Bronchial epithelial cell (primary cell): ENCODE measurements around the gene PAX9. TPM values are rescaled to one million over a fixed set of nuclear protein-coding genes. Genes with fewer than 3 reads are reported as not detected.

ENCODE experiments used
- DNase-seq: peaks from one replicate; pipeline ENCODE4 v3.0.0-alpha.2; 2010; ENCODE audit warnings: low read depth
- FAIRE-seq: peaks from 2 replicates; lab custom pipeline; 2011; peaks lifted over from hg19 to GRCh38; lab: Jason Lieb, UNC
- H3K27me3 ChIP-seq: 2 replicates; pipeline ENCODE4 v1.5.1; 2011; ENCODE audit warnings: low read length; ENCODE audit not compliant: control insufficient read depth, insufficient read depth
- H3K36me3 ChIP-seq: 2 replicates; pipeline ENCODE4 v1.5.1; 2011; ENCODE audit warnings: low read length; ENCODE audit not compliant: control insufficient read depth, insufficient read depth
- H3K4me3 ChIP-seq: 2 replicates; pipeline ENCODE4 v1.5.1; 2011; ENCODE audit warnings: mild to moderate bottlenecking, low read depth, low read length, control low read depth
- CTCF ChIP-seq: IDR thresholded peaks from 2 replicates; pipeline ENCODE4 v1.5.1; 2011; ENCODE audit warnings: mild to moderate bottlenecking, moderate library complexity, low read length, control low read depth, inconsistent platforms; ENCODE audit not compliant: insufficient read depth, severe bottlenecking
- total RNA-seq: library from RNA; depleted of rRNA; stranded (reverse); fragments of >200 nt; gene quantifications from 2 replicates; pipeline ENCODE4 v1.2.1, GENCODE V29; 2014

PAX9 gene
- total RNA-seq, 1 donor from 2014 or later = 9.7 TPM

GRCh38 chr14:36713960-36714703, 52.5 kb downstream of the PAX9 start:
- no peaks in the 10 kb centered on the region for H3K27me3 ChIP-seq
- DNase-seq = no peak
- FAIRE-seq = no peak
- H3K36me3 ChIP-seq = no peaks in the 10 kb centered on the region
- H3K4me3 ChIP-seq = no peak overlapping the region
- no peak for TF ChIP-seq CTCF

- H3K27me3 ChIP-seq = no peaks in the 10 kb centered on the region
- TF ChIP-seq CTCF = no peak
- no peaks in the 10 kb centered on the region for H3K36me3 ChIP-seq
- FAIRE-seq = peak; percentile 92
- H3K4me3 ChIP-seq = no peak overlapping the region
- DNase-seq = peak; percentile 46
Observed at GRCh38 chr14:36716614-36717184, 55.0 kb downstream of the PAX9 start.

GRCh38 chr14:36717363-36717762, 55.7 kb downstream of the PAX9 start:
- no peak for FAIRE-seq

GRCh38 chr14:36718216-36718615, 56.6 kb downstream of the PAX9 start:
- Histone ChIP-seq H3K4me3 (no peak overlapping the region), H3K36me3 (no peaks in the 10 kb centered on the region), H3K27me3 (no peaks in the 10 kb centered on the region)
- TF ChIP-seq CTCF = no peak
- FAIRE-seq (no peak), DNase-seq (peak; percentile 13)

More at GRCh38 chr14:36717363-36717762, 55.7 kb downstream of the PAX9 start:
- H3K36me3 ChIP-seq = no peaks in the 10 kb centered on the region
- no peaks in the 10 kb centered on the region for H3K27me3 ChIP-seq
- no peak overlapping the region for H3K4me3 ChIP-seq
- no peak for TF ChIP-seq CTCF
- no peak for DNase-seq

DNA sequence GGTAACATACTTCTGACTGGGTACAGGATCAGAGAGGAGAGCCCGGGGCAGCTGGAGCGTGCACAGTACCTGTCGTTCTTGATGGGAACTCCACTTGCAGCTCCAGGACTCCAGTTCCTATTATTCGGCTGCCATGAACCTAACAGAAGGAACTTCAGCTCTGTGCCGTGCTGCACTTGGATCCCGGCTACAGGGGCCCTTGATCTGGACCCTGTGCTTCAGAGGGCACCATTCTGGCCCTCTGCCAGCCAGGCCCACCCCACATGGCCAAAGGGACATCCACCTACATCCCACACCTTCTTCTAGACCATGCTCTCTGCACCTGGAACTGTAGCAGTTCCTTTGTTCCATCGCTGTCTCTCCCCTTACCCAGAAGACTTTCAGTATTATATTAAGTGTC, 58.2 kb downstream of the PAX9 start:
- FAIRE-seq (no peak), DNase-seq (no peak)
- H3K27me3 ChIP-seq = no peaks in the 10 kb centered on the region
- TF ChIP-seq CTCF = no peak
- H3K4me3 ChIP-seq = no peak overlapping the region
- H3K36me3 ChIP-seq = no peaks in the 10 kb centered on the region

DNA sequence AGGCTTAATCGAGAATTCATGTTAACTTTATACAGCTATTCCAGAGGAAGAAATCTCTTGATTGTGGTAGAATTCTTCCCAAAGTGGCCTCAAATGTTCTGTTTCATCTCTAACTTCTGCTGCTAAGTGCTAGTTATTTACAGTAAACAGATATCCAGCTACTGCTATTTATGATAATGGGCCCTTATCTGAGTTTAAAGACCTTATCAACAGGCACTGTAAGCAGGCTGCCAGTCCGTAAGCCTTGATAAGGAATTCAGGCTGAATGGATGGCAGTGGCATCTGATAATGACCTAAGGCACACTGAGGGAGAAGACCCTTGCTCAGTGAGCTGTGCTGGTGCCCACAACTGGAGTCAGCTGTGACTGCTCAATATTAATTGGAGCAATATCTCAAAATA, 59.0 kb downstream of the PAX9 start:
- H3K27me3 ChIP-seq = no peaks in the 10 kb centered on the region
- no peak for TF ChIP-seq CTCF
- DNase-seq (no peak), FAIRE-seq (peak; percentile 62)
- no peaks in the 10 kb centered on the region for H3K36me3 ChIP-seq
- H3K4me3 ChIP-seq = no peak overlapping the region
